ENCODE measurements around the gene COL18A1.

The COL18A1 gene

GRCh38 chr21:45509566-45510465 is 104.9 kb downstream of the COL18A1 start:
- DNase-seq: no peak

GRCh38 chr21:45510466-45510955 is 105.5 kb downstream of the COL18A1 start:
- DNase-seq: no peak

- DNase-seq: no peak
Measured at GRCh38 chr21:45511007-45511406, 106.0 kb downstream of the COL18A1 start.

GRCh38 chr21:45511661-45512431 is 106.9 kb downstream of the COL18A1 start:
- DNase-seq: no peak

- DNase-seq: no peak
Measured at GRCh38 chr21:45512626-45513002, 107.6 kb downstream of the COL18A1 start.

GRCh38 chr21:45513003-45513717 is 108.2 kb downstream of the COL18A1 start:
- no peak for DNase-seq

GRCh38 chr21:45513741-45514310 is 108.9 kb downstream of the COL18A1 start:
- DNase-seq: no peak

- no peak for DNase-seq
Measured at GRCh38 chr21:45514311-45515021, 109.5 kb downstream of the COL18A1 start.

- DNase-seq: no peak
Measured at GRCh38 chr21:45515241-45516061, 110.5 kb downstream of the COL18A1 start.

- DNase-seq: no peak
Measured at GRCh38 chr21:45516071-45516670, 111.2 kb downstream of the COL18A1 start.

- no peak for DNase-seq
Measured at GRCh38 chr21:45516671-45517151, 111.7 kb downstream of the COL18A1 start.

- DNase-seq: no peak
Measured at GRCh38 chr21:45517249-45518065, 112.5 kb downstream of the COL18A1 start.

- DNase-seq: no peak
Measured at GRCh38 chr21:45518742-45519141, 113.8 kb downstream of the COL18A1 start.

- DNase-seq: no peak
Measured at GRCh38 chr21:45519182-45519581, 114.2 kb downstream of the COL18A1 start.

- DNase-seq: no peak
Measured at GRCh38 chr21:45521241-45521640, 116.3 kb downstream of the COL18A1 start.

- DNase-seq: no peak
Measured at GRCh38 chr21:45522381-45522780, 117.4 kb downstream of the COL18A1 start.

- DNase-seq: no peak
Measured at GRCh38 chr21:45522986-45523385, 118.0 kb downstream of the COL18A1 start.

GRCh38 chr21:45523411-45524101 is 118.6 kb downstream of the COL18A1 start:
- DNase-seq: no peak

GRCh38 chr21:45524756-45525152 is 119.8 kb downstream of the COL18A1 start:
- DNase-seq: no peak

Data from NCI-H2081 treated with DMSO at 0.1 percent for 48 hours (cell line).